LNCaP clone FGC (cell line): ENCODE measurements around the gene UGT1A10.

Experiments used
- DNase-seq: peaks from one replicate; pipeline ENCODE4 v3.0.0-alpha.2; 2011; ENCODE audit warnings: low read depth
- H3K4me3 ChIP-seq: 2 replicates; pipeline ENCODE4 v1.5.1; 2011; ENCODE audit warnings: mild to moderate bottlenecking, low read depth, low read length, control low read depth
- CTCF ChIP-seq: IDR thresholded peaks from 2 replicates; pipeline ENCODE4 v1.5.1; 2012; ENCODE audit warnings: mild to moderate bottlenecking; ENCODE audit not compliant: control insufficient read depth, insufficient read depth; ENCODE audit errors: extremely low read depth

UGT1A10 gene

GRCh38 chr2:233764264-233764663, 128.0 kb downstream of the UGT1A10 start:
- DNase-seq = no peak
- no peak overlapping the region for H3K4me3 ChIP-seq
- no peak for TF ChIP-seq CTCF

GRCh38 chr2:233764761-233765160, 128.5 kb downstream of the UGT1A10 start:
- DNase-seq = no peak
- no peak for TF ChIP-seq CTCF
- no peak overlapping the region for H3K4me3 ChIP-seq

- no peak overlapping the region for H3K4me3 ChIP-seq
- DNase-seq = no peak
Measured at GRCh38 chr2:233766416-233766815, 130.2 kb downstream of the UGT1A10 start.

GRCh38 chr2:233768076-233768475, 131.8 kb downstream of the UGT1A10 start:
- no peak for TF ChIP-seq CTCF
- DNase-seq = no peak
- no peak overlapping the region for H3K4me3 ChIP-seq

More at GRCh38 chr2:233766416-233766815, 130.2 kb downstream of the UGT1A10 start:
- TF ChIP-seq CTCF = no peak

- DNase-seq = no peak
- no peak for TF ChIP-seq CTCF
- no peak overlapping the region for H3K4me3 ChIP-seq
Measured at GRCh38 chr2:233769260-233769659, 133.0 kb downstream of the UGT1A10 start.

GRCh38 chr2:233772153-233772552, 135.9 kb downstream of the UGT1A10 start:
- no peak overlapping the region for H3K4me3 ChIP-seq
- TF ChIP-seq CTCF = no peak
- no peak for DNase-seq

- peak; percentile 49 for TF ChIP-seq CTCF
Measured at GRCh38 chr2:233772583-233772982, 136.3 kb downstream of the UGT1A10 start.

More at GRCh38 chr2:233772583-233772982, 136.3 kb downstream of the UGT1A10 start:
- DNase-seq = no peak
- H3K4me3 ChIP-seq = no peak overlapping the region
